AG10803 (cell line): ENCODE measurements around the gene CXADR.
A peak's percentile ranks its signal among the peaks of the same experiment; 100 is the strongest.

ENCODE experiments used
- DNase-seq: peaks from one replicate; pipeline ENCODE4 v3.0.0; 2010; ENCODE audit warnings: low read depth
- H3K4me3 ChIP-seq: 2 replicates; pipeline ENCODE4 v1.5.1; 2011; ENCODE audit warnings: mild to moderate bottlenecking, low read length, control low read depth
- TF ChIP-seq, protein P1 (sequence below): conservative IDR thresholded peaks from 2 replicates; pipeline ENCODE4 v1.5.1; 2011; ENCODE audit warnings: mild to moderate bottlenecking, low read length, control low read depth, inconsistent platforms

CXADR gene

DNA sequence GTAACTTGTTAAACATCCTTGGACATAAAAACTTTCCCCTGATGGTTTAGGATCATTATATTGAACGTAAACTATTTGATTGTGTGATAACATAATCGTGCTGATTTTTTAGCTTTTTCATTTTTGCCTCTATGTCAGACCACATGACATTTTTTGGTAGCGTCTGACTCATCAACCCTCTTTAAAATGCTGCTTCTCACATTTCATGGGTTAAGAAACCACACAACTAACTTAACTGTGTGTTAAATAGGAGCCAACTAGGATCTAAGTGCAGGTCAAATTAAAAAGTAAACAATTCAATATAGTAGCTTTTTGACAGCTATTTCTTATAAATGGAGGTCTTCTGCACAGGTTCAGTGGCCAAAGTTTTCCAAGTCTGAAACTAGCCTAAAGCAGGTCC, 90.0 kb downstream of the CXADR start:
- peak; percentile 8 for DNase-seq
- TF ChIP-seq, protein P1, sequence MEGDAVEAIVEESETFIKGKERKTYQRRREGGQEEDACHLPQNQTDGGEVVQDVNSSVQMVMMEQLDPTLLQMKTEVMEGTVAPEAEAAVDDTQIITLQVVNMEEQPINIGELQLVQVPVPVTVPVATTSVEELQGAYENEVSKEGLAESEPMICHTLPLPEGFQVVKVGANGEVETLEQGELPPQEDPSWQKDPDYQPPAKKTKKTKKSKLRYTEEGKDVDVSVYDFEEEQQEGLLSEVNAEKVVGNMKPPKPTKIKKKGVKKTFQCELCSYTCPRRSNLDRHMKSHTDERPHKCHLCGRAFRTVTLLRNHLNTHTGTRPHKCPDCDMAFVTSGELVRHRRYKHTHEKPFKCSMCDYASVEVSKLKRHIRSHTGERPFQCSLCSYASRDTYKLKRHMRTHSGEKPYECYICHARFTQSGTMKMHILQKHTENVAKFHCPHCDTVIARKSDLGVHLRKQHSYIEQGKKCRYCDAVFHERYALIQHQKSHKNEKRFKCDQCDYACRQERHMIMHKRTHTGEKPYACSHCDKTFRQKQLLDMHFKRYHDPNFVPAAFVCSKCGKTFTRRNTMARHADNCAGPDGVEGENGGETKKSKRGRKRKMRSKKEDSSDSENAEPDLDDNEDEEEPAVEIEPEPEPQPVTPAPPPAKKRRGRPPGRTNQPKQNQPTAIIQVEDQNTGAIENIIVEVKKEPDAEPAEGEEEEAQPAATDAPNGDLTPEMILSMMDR = no peak
- no peak overlapping the region for H3K4me3 ChIP-seq

DNA sequence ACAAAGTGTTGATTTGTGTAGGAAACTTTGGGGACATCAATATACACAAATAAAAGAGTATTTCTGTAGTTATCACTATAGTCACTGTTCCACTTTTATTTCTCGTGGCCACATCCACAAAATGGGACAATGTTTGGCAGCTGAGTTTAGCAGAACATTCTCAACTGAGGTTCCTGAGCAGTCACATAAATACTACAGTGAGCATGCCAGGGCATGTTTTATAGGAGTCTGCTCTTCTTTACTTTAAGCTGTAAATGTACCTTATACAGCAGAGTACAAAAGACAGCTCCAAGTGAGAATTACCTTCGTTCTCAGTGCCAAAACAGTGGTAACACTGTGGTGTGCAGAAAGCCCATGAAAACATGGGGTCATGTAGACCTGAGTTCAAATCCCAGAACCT, 94.8 kb downstream of the CXADR start:
- TF ChIP-seq, protein P1 = no peak

DNA sequence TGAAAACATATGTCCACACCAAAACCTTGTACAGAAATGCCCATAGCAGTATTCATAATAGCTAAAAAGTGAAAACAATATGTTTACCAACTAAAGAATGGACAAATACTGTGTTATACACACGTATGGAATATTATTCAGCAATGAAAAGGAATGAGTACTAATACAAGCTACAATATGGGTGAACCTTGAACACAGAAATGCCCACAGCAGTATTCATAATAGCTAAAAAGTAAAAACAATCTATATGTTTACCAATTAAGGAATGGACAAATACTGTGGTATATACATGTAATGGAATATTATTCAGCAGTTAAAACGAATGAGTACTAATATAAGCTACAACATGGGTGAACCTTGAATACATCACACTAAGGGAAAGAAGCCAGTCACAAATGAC, 96.8 kb downstream of the CXADR start:
- TF ChIP-seq, protein P1 = no peak
- no peak for DNase-seq
- no peak overlapping the region for H3K4me3 ChIP-seq

More for the DNA sequence above, 94.8 kb downstream of the CXADR start:
- H3K4me3 ChIP-seq = no peak overlapping the region
- no peak for DNase-seq

DNA sequence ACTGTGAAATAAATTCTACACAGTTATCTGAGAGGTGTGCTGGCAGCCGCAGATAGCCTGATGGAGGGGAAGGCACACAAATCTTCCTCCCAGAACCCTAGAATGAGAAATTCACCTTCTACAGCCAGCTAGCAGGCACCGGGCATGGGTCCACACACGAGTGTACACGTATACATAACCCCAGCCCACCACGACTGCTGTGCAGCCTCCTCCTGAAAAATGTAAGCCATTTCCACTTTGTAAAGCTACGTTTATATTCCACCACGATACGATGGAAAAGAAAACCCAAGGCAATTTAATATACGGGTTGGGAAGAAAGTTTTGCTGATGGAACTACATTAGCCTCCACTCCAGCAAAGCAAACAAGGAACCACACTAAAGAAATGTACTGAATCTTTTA, 98.1 kb downstream of the CXADR start:
- TF ChIP-seq, protein P1 = no peak
- DNase-seq = no peak

DNA sequence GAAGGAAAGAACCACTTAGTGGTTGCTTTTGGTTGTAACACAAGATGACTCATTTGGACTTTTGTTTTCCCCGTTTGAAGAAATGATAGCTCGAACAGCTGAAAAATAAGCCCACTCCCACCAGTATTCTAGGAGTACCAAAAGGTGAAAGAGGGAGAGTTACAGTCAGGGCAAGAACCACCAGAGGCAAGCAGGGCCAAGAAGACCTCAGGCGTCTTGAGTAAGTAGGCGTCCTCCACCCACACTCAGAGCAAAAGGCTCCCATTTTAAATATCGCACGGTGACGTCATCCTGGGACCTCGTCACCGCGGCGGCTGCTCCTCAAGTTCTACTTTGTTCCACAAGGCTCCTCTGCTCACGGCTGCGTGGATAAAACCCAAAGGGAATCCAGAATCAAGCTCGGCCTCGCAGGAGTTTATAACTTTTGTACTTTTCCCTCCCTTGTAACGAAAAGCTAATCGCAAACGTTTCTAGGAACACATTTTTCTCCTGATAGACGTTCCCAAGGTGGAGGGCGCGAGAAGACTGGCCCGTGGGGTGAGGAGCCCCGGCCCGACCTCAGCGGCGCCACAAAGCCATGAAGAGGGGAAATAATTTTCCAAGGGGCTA, 98.7 kb downstream of the CXADR start:
- peak; percentile 83 for DNase-seq

More for the DNA sequence above, 98.1 kb downstream of the CXADR start:
- H3K4me3 ChIP-seq = peak overlapping the region; percentile 73

DNA sequence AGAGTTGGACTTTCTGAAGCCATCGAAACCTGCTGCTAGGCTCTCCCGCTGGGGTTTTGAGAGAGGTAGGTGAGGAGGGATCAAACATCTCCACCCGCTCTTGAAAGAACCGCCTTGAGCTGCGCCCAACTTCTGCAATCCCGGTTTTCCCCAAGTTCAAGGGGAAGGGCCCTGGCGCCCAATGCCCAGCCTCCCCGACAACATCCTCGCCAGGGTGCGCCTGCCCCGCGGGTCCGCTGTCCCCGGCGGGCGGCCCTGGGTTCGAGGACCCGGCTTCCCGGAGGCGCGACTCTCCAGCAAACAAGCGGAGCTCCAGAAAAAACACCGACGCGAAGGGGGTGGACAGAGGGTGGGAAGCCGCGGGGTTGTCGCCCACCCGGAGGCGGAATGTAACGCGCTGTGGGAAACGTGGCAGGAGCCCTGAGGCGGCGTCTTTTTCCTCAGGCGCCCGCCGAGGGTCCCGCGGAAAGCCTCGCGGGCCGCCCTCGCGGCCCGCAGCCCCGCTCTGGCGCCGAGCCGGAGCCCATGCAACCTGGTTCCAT, 99.3 kb downstream of the CXADR start:
- TF ChIP-seq, protein P1 = no peak
- H3K4me3 ChIP-seq = peak overlapping the region; percentile 73
- DNase-seq = peak; percentile 34

More for the DNA sequence above, 98.7 kb downstream of the CXADR start:
- TF ChIP-seq, protein P1 = 0 out of 2 replicates have a peak, but pooled peaks have one; percentile 7
- peak overlapping the region; percentile 73 for H3K4me3 ChIP-seq
